K562 (cell line): ENCODE measurements around the gene RCSD1. TPM values are rescaled to one million over a fixed set of nuclear protein-coding genes. Genes with fewer than 3 reads are reported as not detected.

Experiments
- ATAC-seq: fragments of 200-7000 bp; cut with Tn5 transposase; 3 replicates; pipeline ENCODE4 v1.9.1; 2020; ENCODE audit warnings: moderate library complexity
- BruUV-seq: library from RNA; stranded (reverse); fragments of 400-500 nt; replicated peaks from 2 replicates; lab custom pipeline; 2021; lab: Mats Ljungman, UMichigan
- CTCF ChIA-PET: fragments of 300-600 bp; formaldehyde crosslinking; extraction: SDS; loops from one replicate; lab custom pipeline; 2021; ENCODE audit warnings: low intra/inter-chr PET ratio; lab: Yijun Ruan, JAX
- POLR2A ChIA-PET: fragments of 300-600, 350-650 bp; sonication (Branson Sonifier 250); formaldehyde crosslinking; extraction: SDS; loops from one replicate; lab custom pipeline; 2021; ENCODE audit warnings: antibody characterized with exemption, inconsistent platforms; lab: Yijun Ruan, JAX
- DNase-seq, 4 experiments: peaks; one replicate each; pipeline versions ENCODE4 v3.0.0 to v3.0.0-alpha.2; 2011 to 2018; ENCODE audit warnings: low spot score in 3 of 4, mixed read lengths in 3 of 4; ENCODE audit errors: extremely low read depth in 1 of 4
- FAIRE-seq: peaks from 2 replicates; lab custom pipeline; 2011; peaks lifted over from hg19 to GRCh38; lab: Jason Lieb, UNC
- H2AFZ ChIP-seq: 2 replicates; pipeline ENCODE4 v1.6.0; 2011; ENCODE audit warnings: low read depth, low read length, control low read depth, inconsistent platforms
- H3K27ac ChIP-seq: fragments of 200-600 bp; 3 replicates; pipeline ENCODE4 v1.8.0; 2011; ENCODE audit warnings: low read depth, mild to moderate bottlenecking, control low read depth, inconsistent platforms, low read length, moderate library complexity, mixed read lengths; ENCODE audit errors: extremely low read depth
- H3K27me3 ChIP-seq, 2 experiments: fragments of 300-600 bp in 1 of 2; 2 replicates in 1 of 2; 3 replicates in 1 of 2; pipeline versions ENCODE4 v1.6.0 to v1.8.0; 2011; ENCODE audit warnings: inconsistent platforms in 2 of 2, low read length in 2 of 2, mild to moderate bottlenecking in 1 of 2, mixed read lengths in 1 of 2, moderate library complexity in 1 of 2; ENCODE audit not compliant: control insufficient read depth in 2 of 2, insufficient read depth in 2 of 2
- H3K36me3 ChIP-seq: fragments of 300-600 bp; 3 replicates; pipeline ENCODE4 v1.8.0; 2011; ENCODE audit warnings: mild to moderate bottlenecking, low read length, inconsistent platforms; ENCODE audit not compliant: control insufficient read depth, insufficient read depth
- H3K4me1 ChIP-seq, 2 experiments: fragments of 200-600 bp in 1 of 2; replicated peaks in 1 of 2; 2 replicates in 1 of 2; 3 replicates in 1 of 2; pipeline versions ENCODE4 v1.5.1 to v1.8.0; 2011; ENCODE audit warnings: inconsistent platforms in 2 of 2, low read length in 2 of 2, mild to moderate bottlenecking in 1 of 2, mixed read lengths in 1 of 2, moderate library complexity in 1 of 2; ENCODE audit not compliant: control insufficient read depth in 2 of 2, insufficient read depth in 2 of 2
- H3K4me2 ChIP-seq: 2 replicates; pipeline ENCODE4 v1.6.1; 2011; ENCODE audit warnings: low read length, control low read depth, inconsistent platforms, mixed read lengths; ENCODE audit not compliant: insufficient read depth
- H3K4me3 ChIP-seq: fragments of 200-600 bp; sonication (generic), shearing (Covaris generic); 2 replicates; pipeline ENCODE4 v1.5.1; 2016; ENCODE audit warnings: control low read depth, inconsistent platforms
- H3K79me2 ChIP-seq: fragments of 200-600 bp; 3 replicates; pipeline ENCODE4 v1.8.0; 2011; ENCODE audit warnings: low read length, inconsistent platforms; ENCODE audit not compliant: control insufficient read depth, insufficient read depth
- H3K9ac ChIP-seq, 2 experiments: 2 replicates each; pipeline versions ENCODE4 v1.6.0 to v1.6.1; 2011; ENCODE audit warnings: low read depth in 2 of 2, low read length in 2 of 2, control low read depth in 1 of 2, inconsistent platforms in 1 of 2, mild to moderate bottlenecking in 1 of 2, mixed read lengths in 1 of 2; ENCODE audit not compliant: insufficient read depth in 1 of 2
- H3K9me1 ChIP-seq: one replicate; pipeline ENCODE4 v1.6.0; 2011; ENCODE audit warnings: inconsistent platforms, mild to moderate bottlenecking, low read length, moderate library complexity; ENCODE audit not compliant: control insufficient read depth, insufficient read depth
- H3K9me3 ChIP-seq: replicated peaks from 2 replicates; pipeline ENCODE4 v1.5.1; 2011; ENCODE audit warnings: low read depth, low read length, inconsistent platforms; ENCODE audit not compliant: control insufficient read depth, insufficient read depth
- H4K20me1 ChIP-seq: replicated peaks from 2 replicates; pipeline ENCODE4 v1.6.1; 2011; ENCODE audit warnings: low read length, inconsistent platforms, mixed read lengths; ENCODE audit not compliant: control insufficient read depth, insufficient read depth
- GTF2A2 ChIP-seq: IDR thresholded peaks from 2 replicates; pipeline ENCODE4 v1.6.1; 2016; ENCODE audit warnings: mild to moderate bottlenecking, missing genetic modification characterization, missing compliant biosample characterization
- THRB ChIP-seq: fragments of 450-650 bp; formaldehyde crosslinking; conservative IDR thresholded peaks from 2 replicates; pipeline ENCODE4 v1.4.0; 2022; ENCODE audit warnings: mild to moderate bottlenecking, missing genetic modification characterization
- ZNF316 ChIP-seq: fragments of 450-650 bp; IDR thresholded peaks from 2 replicates; pipeline ENCODE4 v1.6.1; 2016
- ZNF740 ChIP-seq, 3 experiments: fragments of 200-800 bp in 1 of 3; sonication (Bioruptor generic) in 1 of 3; sonication (generic) in 1 of 3; formaldehyde crosslinking in 1 of 3; IDR thresholded peaks; 2 replicates each; pipeline versions ENCODE4 v1.6.1 to v1.8.0; 2016 to 2022; ENCODE audit warnings: mild to moderate bottlenecking in 2 of 3, missing compliant biosample characterization in 2 of 3, missing genetic modification characterization in 2 of 3, missing genetic modification reagents in 1 of 3
- WGBS: fragments of 100-300 bp; shearing (Covaris generic); methylation state at CpG from one replicate; pipeline ENCODE4 v1.1.6; 2016; ENCODE audit warnings: low coverage, mixed read lengths; ENCODE audit not compliant: insufficient coverage; ENCODE audit errors: missing lambda C conversion rate; 5-methylcytosine and 5-hydroxymethylcytosine counted together
- in situ Hi-C: fragments of 300-500 bp; cut with MboI; formaldehyde crosslinking; loops from 4 replicates; pipeline ENCODE4 v1.15.0; 2018; ENCODE audit warnings: inconsistent platforms, mixed read lengths
- intact Hi-C: fragments of 100-400 bp; cut with micrococcal nuclease; formaldehyde crosslinking; loops from 2 replicates; pipeline ENCODE4 v1.14.2; 2022
- polyA plus RNA-seq, 8 experiments: library from polyadenylated mRNA; depleted of rRNA in 4 of 8; stranded (reverse) in 5 of 8; unstranded in 3 of 8; fragments of >200 nt; fragmentation: Nextera tagmentation in 2 of 8; fragmentation: Illumina TruSeq in 1 of 8; extraction: Ambion mirVana in 2 of 8; extraction: Trizol in 1 of 8; gene quantifications; 2 replicates each; pipeline versions ENCODE4 v1.2.1 to v1.2.3, GENCODE V29; 2011 to 2014; ENCODE audit warnings: inconsistent platforms in 1 of 8, missing spikeins in 1 of 8
- total RNA-seq, 7 experiments: library from RNA; depleted of rRNA in 6 of 7; stranded (reverse); fragments of >200 nt in 6 of 7; fragmentation: Illumina TruSeq in 2 of 7; extraction: Trizol in 2 of 7; gene quantifications; 2 replicates each; pipeline versions ENCODE4 v1.2.1 to v1.2.3, GENCODE V29; 2011 to 2021; ENCODE audit warnings: low replicate concordance in 1 of 7

RCSD1 gene
- total and polyA plus RNA-seq, 9 of the 15 experiments (the other 6 are each of a cell fraction or from before 2014, with no cell fraction given), result 7.8 to 69.8 (median 45.3) TPM

- in situ Hi-C loops (no loop called here), intact Hi-C loops (no loop called here)
- no peaks in the 10 kb centered on the region for H3K27me3 ChIP-seq
- FAIRE-seq, result no peak
- no peak for DNase-seq
- CTCF ChIA-PET, result no interaction called here
- peaks cover 7% of the 10 kb centered on the region; the same call in 1 of the 2 replicates for H4K20me1 ChIP-seq
- POLR2A ChIA-PET, result interaction anchor here (0.6 to 2.6 kb wide), 7 partner anchors 8 to 376 kb away, joined by 3 to 17 read pairs (median 7); no protein-coding TSS in a partner anchor
- H3K4me3 ChIP-seq, result no peak overlapping the region
- peaks cover 15% of the 10 kb centered on the region; the same call in 2 of the 3 replicates for H3K36me3 ChIP-seq
- H3K9me1 ChIP-seq, result no peaks in the 10 kb centered on the region
- peaks cover 10 to 20% of the 10 kb centered on the region in 2 experiments; a peak in 4 of 5 replicates for H3K4me1 ChIP-seq
- WGBS, result 84% methylated on average over 8 of the region's 8 CpGs
- H3K79me2 ChIP-seq, result peaks cover 5% of the 10 kb centered on the region; the same call in 2 of the 3 replicates
- no peak overlapping the region for H2AFZ ChIP-seq
- no peaks in the 10 kb centered on the region for H3K9me3 ChIP-seq
- H3K4me2 ChIP-seq, result no peak overlapping the region
- H3K27ac ChIP-seq, result no peak overlapping the region
- BruUV-seq, result no TSS peak
- no peak overlapping the region; a peak in 1 of 4 replicates for H3K9ac ChIP-seq
- ATAC-seq, result no peak
- peak; percentile 52; the same call in 1 of the 2 replicates for TF ChIP-seq THRB
- TF ChIP-seq GTF2A2, result no peak
- TF ChIP-seq ZNF316, result peak; percentile 71
- peak; percentile 65 for TF ChIP-seq ZNF740 (CRISPR knock-in tag; IDR thresholded peaks at IDR 0.05)
- TF ChIP-seq ZNF740 (tag; IDR thresholded peaks at IDR 0.05), result no peak
- TF ChIP-seq, all 486 proteins: peak for 3
These were observed 19.1 kb downstream of the RCSD1 start for GRCh38 chr1:167648978-167649744.
